HepG2 (cell line): ENCODE measurements around the gene CORO7. TPM values are rescaled to one million over a fixed set of nuclear protein-coding genes. Genes with fewer than 3 reads are reported as not detected.
A peak's percentile ranks its signal among the peaks of the same experiment; 100 is the strongest.

Source experiments
- CREM ChIP-seq, 2 experiments: sonication (generic) in 1 of 2; formaldehyde crosslinking in 1 of 2; IDR thresholded peaks; 2 replicates each; pipeline versions ENCODE4 v1.4.0 to v1.6.1; 2016 to 2020; ENCODE audit warnings: antibody characterized with exemption in 1 of 2, mild to moderate bottlenecking in 1 of 2, missing genetic modification reagents in 1 of 2
- ETS1 ChIP-seq: sonication (generic); formaldehyde crosslinking; IDR thresholded peaks from 2 replicates; pipeline ENCODE4 v1.4.0; 2020; ENCODE audit warnings: missing genetic modification reagents
- GMEB1 ChIP-seq: sonication (generic); formaldehyde crosslinking; IDR thresholded peaks from 2 replicates; pipeline ENCODE4 v1.5.1; 2020; ENCODE audit warnings: missing genetic modification reagents, mild to moderate bottlenecking, borderline replicate concordance
- KDM4B ChIP-seq: sonication (generic); formaldehyde crosslinking; IDR thresholded peaks from 2 replicates; pipeline ENCODE4 v1.4.0; 2020; ENCODE audit warnings: missing genetic modification reagents
- KLF9 ChIP-seq: IDR thresholded peaks from 2 replicates; pipeline ENCODE4 v1.6.1; 2016; ENCODE audit warnings: low read depth
- NR0B2 ChIP-seq: sonication (generic); formaldehyde crosslinking; IDR thresholded peaks from 2 replicates; pipeline ENCODE4 v1.4.0; 2020; ENCODE audit warnings: mild to moderate bottlenecking, missing genetic modification reagents
- POGK ChIP-seq: sonication (generic); formaldehyde crosslinking; conservative IDR thresholded peaks from 2 replicates; pipeline ENCODE4 v1.8.0; 2022; ENCODE audit warnings: mild to moderate bottlenecking, moderate library complexity, missing genetic modification reagents
- PRPF4 ChIP-seq: fragments of 200-400 bp; formaldehyde crosslinking; IDR thresholded peaks from 2 replicates; pipeline ENCODE4 v1.6.1; 2016; ENCODE audit warnings: low read length, low read depth; ENCODE audit not compliant: poor library complexity, severe bottlenecking
- SUZ12 ChIP-seq: fragments of 150-350 bp; IDR thresholded peaks from 2 replicates; pipeline ENCODE4 v1.6.1; 2014; ENCODE audit warnings: low read depth, low read length
- XBP1 ChIP-seq: sonication (generic); formaldehyde crosslinking; IDR thresholded peaks from 2 replicates; pipeline ENCODE4 v1.5.0; 2020; ENCODE audit warnings: missing genetic modification reagents
- YEATS2 ChIP-seq: sonication (generic); formaldehyde crosslinking; IDR thresholded peaks from 2 replicates; pipeline ENCODE4 v1.4.0; 2020; ENCODE audit warnings: missing genetic modification reagents, borderline replicate concordance
- ZBTB26 ChIP-seq: IDR thresholded peaks from 2 replicates; pipeline ENCODE4 v1.6.1; 2016; ENCODE audit warnings: missing compliant biosample characterization, missing genetic modification reagents, borderline replicate concordance
- ZFP36 ChIP-seq: fragments of 150-350 bp; IDR thresholded peaks from 2 replicates; pipeline ENCODE4 v1.6.1; 2018; ENCODE audit warnings: borderline replicate concordance, low read length, low read depth; ENCODE audit not compliant: partially characterized antibody
- ZNF329 ChIP-seq: sonication (generic); formaldehyde crosslinking; IDR thresholded peaks from 2 replicates; pipeline ENCODE4 v1.9.0; 2021; ENCODE audit warnings: low read depth, mild to moderate bottlenecking, missing genetic modification reagents
- ZNF33A ChIP-seq: sonication (generic); formaldehyde crosslinking; IDR thresholded peaks from 2 replicates; pipeline ENCODE4 v1.5.1; 2020; ENCODE audit warnings: missing genetic modification reagents, mild to moderate bottlenecking, moderate library complexity, borderline replicate concordance
- ZNF484 ChIP-seq: sonication (generic); formaldehyde crosslinking; IDR thresholded peaks from 2 replicates; pipeline ENCODE4 v1.5.1; 2020; ENCODE audit warnings: mild to moderate bottlenecking, low read depth, missing genetic modification reagents, borderline replicate concordance
- ZNF770 ChIP-seq: sonication (generic); formaldehyde crosslinking; IDR thresholded peaks from 2 replicates; pipeline ENCODE4 v1.5.0; 2020; ENCODE audit warnings: mild to moderate bottlenecking, missing genetic modification reagents
- ZNF839 ChIP-seq: sonication (generic); formaldehyde crosslinking; IDR thresholded peaks from 2 replicates; pipeline ENCODE4 v1.4.0; 2020; ENCODE audit warnings: missing genetic modification reagents, mild to moderate bottlenecking, borderline replicate concordance
- polyA plus RNA-seq, 8 experiments: library from polyadenylated mRNA; depleted of rRNA in 3 of 8; stranded (reverse) in 7 of 8; unstranded in 1 of 8; fragments of >200 nt; fragmentation: Illumina TruSeq in 4 of 8; extraction: Trizol in 4 of 8; gene quantifications; 2 replicates each; pipeline versions ENCODE4 v1.2.1 to v1.2.3, GENCODE V29; 2011 to 2016; ENCODE audit warnings: low read depth in 4 of 8, missing spikeins in 1 of 8, mixed read lengths in 1 of 8; ENCODE audit not compliant: insufficient read depth in 1 of 8
- total RNA-seq, 5 experiments: library from RNA; depleted of rRNA; stranded (reverse); fragments of >200 nt; fragmentation: Illumina TruSeq; extraction: Trizol; gene quantifications; 2 replicates each; pipeline ENCODE4 v1.2.3, GENCODE V29; 2016; ENCODE audit warnings: low read depth in 1 of 5

CORO7 gene
- total and polyA plus RNA-seq, 2 of the 13 experiments (the other 11 are each of a cell fraction or from before 2014, with no cell fraction given), result 9.9 to 14.3 TPM

GRCh38 chr16:4371357-4372000 lies 44.9 kb downstream of the CORO7 start, which contains the start of gene VASN (continued):
- TF ChIP-seq CREM (IDR thresholded peaks at IDR 0.05) (no peak), CREM (CRISPR knock-in tag; IDR thresholded peaks at IDR 0.05) (no peak), KLF9 (CRISPR knock-in tag) (no peak), POGK (peak; percentile 55; the same call in 1 of the 2 replicates), ZNF484 (no peak), XBP1 (CRISPR knock-in tag) (no peak), ZBTB26 (CRISPR knock-in tag) (0 out of 2 replicates have a peak, but pooled peaks have one; percentile 36), ZNF839 (CRISPR knock-in tag) (no peak), PRPF4 (no peak), KDM4B (no peak), ZNF33A (CRISPR knock-in tag) (no peak), ETS1 (CRISPR knock-in tag) (no peak), ZNF329 (CRISPR knock-in tag) (no peak), GMEB1 (CRISPR knock-in tag) (no peak), SUZ12 (no peak), ZFP36 (no peak), YEATS2 (no peak), ZNF770 (CRISPR knock-in tag) (peak; percentile 54; the same call in 1 of the 2 replicates), NR0B2 (CRISPR knock-in tag) (peak; percentile 79; the same call in 1 of the 2 replicates)
